ENCODE measurements around the gene NUP42.

DNA sequence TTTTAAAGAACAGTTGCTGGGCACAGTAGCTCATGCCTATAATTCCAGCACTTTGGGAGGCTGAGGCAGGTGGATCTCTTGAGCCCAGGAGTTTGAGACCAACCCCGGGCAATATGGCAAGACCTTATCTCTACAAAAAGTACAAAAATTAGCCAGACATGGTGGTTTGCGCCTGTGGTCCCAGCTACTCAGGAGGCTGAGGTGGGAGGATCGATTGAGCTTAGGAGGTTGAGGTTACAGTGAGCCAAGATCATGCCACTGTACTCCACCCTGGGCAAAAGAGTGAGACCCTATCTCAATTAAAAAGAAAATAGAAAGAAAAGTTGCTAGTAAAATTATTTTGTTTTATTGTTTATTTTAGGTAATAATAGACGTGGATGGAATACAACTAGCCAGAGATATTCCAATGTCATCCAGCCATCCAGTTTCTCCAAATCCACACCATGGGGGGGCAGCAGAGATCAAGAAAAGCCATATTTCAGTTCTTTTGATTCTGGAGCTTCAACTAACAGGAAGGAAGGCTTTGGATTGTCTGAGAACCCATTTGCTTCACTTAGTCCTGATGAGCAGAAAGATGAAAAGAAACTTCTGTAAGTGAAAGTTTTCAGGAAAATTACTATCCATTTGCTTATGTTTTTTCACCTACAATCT, 3.0 kb downstream of the NUP42 start:
- TF ChIP-seq, protein P1, sequence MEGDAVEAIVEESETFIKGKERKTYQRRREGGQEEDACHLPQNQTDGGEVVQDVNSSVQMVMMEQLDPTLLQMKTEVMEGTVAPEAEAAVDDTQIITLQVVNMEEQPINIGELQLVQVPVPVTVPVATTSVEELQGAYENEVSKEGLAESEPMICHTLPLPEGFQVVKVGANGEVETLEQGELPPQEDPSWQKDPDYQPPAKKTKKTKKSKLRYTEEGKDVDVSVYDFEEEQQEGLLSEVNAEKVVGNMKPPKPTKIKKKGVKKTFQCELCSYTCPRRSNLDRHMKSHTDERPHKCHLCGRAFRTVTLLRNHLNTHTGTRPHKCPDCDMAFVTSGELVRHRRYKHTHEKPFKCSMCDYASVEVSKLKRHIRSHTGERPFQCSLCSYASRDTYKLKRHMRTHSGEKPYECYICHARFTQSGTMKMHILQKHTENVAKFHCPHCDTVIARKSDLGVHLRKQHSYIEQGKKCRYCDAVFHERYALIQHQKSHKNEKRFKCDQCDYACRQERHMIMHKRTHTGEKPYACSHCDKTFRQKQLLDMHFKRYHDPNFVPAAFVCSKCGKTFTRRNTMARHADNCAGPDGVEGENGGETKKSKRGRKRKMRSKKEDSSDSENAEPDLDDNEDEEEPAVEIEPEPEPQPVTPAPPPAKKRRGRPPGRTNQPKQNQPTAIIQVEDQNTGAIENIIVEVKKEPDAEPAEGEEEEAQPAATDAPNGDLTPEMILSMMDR (IDR thresholded peaks at IDR 0.05 in 2 of 3, conservative IDR thresholded peaks at IDR 0.05 in 1 of 3; ENCODE audit: control insufficient read depth in 2 of 3, extremely low read depth in 1 of 3, insufficient read depth in 1 of 3, low read depth in 3 of 3, low read length in 3 of 3), result peak; percentile 35 to 74 (median 55); a peak in 4 of 6 replicates
- no peak for TF ChIP-seq NFYB (IDR thresholded peaks at IDR 0.05; ENCODE audit: insufficient read depth, low read depth, low read length)
- TF ChIP-seq, protein P2, sequence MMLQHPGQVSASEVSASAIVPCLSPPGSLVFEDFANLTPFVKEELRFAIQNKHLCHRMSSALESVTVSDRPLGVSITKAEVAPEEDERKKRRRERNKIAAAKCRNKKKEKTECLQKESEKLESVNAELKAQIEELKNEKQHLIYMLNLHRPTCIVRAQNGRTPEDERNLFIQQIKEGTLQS (IDR thresholded peaks at IDR 0.05; ENCODE audit: borderline replicate concordance, extremely low read depth, low read depth, low read length), result no peak
- TF ChIP-seq HDAC6 (IDR thresholded peaks at IDR 0.05; ENCODE audit: unreplicated experiment), result no peak
- TF ChIP-seq USF1 (IDR thresholded peaks at IDR 0.05; ENCODE audit: borderline replicate concordance, extremely low read length, insufficient read depth, low read depth, low read length), result no peak
- TF ChIP-seq, protein P3, sequence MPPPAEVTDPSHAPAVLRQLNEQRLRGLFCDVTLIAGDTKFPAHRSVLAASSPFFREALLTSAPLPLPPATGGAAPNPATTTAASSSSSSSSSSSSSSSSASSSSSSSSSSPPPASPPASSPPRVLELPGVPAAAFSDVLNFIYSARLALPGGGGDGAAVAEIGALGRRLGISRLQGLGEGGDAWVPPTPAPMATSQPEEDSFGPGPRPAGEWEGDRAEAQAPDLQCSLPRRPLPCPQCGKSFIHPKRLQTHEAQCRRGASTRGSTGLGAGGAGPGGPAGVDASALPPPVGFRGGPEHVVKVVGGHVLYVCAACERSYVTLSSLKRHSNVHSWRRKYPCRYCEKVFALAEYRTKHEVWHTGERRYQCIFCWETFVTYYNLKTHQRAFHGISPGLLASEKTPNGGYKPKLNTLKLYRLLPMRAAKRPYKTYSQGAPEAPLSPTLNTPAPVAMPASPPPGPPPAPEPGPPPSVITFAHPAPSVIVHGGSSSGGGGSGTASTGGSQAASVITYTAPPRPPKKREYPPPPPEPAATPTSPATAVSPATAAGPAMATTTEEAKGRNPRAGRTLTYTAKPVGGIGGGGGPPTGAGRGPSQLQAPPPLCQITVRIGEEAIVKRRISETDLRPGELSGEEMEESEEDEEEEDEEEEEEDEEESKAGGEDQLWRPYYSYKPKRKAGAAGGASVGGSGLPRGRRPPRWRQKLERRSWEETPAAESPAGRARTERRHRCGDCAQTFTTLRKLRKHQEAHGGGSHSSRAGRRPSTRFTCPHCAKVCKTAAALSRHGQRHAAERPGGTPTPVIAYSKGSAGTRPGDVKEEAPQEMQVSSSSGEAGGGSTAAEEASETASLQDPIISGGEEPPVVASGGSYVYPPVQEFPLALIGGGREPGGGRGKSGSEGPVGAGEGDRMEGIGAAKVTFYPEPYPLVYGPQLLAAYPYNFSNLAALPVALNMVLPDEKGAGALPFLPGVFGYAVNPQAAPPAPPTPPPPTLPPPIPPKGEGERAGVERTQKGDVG (CRISPR knock-in tag; IDR thresholded peaks at IDR 0.05), result no peak
- no peak for TF ChIP-seq RCOR1 (conservative IDR thresholded peaks at IDR 0.05; ENCODE audit: low read depth, low read length)
- no peak for TF ChIP-seq POLR2AphosphoS5 (IDR thresholded peaks at IDR 0.05; ENCODE audit: low read length)
